ENCODE data around the gene SCGN. TPM values are rescaled to one million over a fixed set of nuclear protein-coding genes. Genes with fewer than 3 reads are reported as not detected.

The SCGN gene
- total RNA-seq (2022; extraction: Qiagen RNA extraction; ENCODE audit: low read depth) = 0.13 to 0.32 TPM in 2 of 5 replicates, not detected in the others

GRCh38 chr6:25652007-25652515 lies at the start of gene SCGN:
Gene SCGN (plus strand): TSS chr6:25652215. CDS start chr6:25652404, 189 bp downstream.

Other genes with a start within 250 kb of the SCGN start
- not detected in 5 replicates for gene SLC17A4, start 102.5 kb downstream of the SCGN start, total RNA-seq (2022; extraction: Qiagen RNA extraction; ENCODE audit: low read depth)
- gene SLC17A1, start 179.8 kb downstream of the SCGN start, total RNA-seq (2022; extraction: Qiagen RNA extraction; ENCODE audit: low read depth) = 0.08 to 0.10 TPM in 2 of 5 replicates, not detected in the others
- gene SLC17A3, start 222.0 kb downstream of the SCGN start, total RNA-seq (2022; extraction: Qiagen RNA extraction; ENCODE audit: low read depth) = 0.53 to 1.4 TPM (median 0.93 TPM) in 5 replicates

Data from A549 treated with RU486 at 1 μM for 4 hours (cell line).